ENCODE results near the gene MED17. TPM values are rescaled to one million over a fixed set of nuclear protein-coding genes. Genes with fewer than 3 reads are reported as not detected.

The MED17 gene
- total RNA-seq, 1 experiment from 2014 or later = 29.6 TPM

GRCh38 chr11:93858121-93858775 lies 74.2 kb downstream of the MED17 start:
- CTCF ChIA-PET = no interaction called here
- no peak overlapping the region for H3K4me3 Mint-ChIP-seq
- no peak overlapping the region for H3K27ac Mint-ChIP-seq
- ATAC-seq (no peak), DNase-seq (ENCODE audit: low spot score) (no peak)
- H3K9me3 Mint-ChIP-seq = no peaks in the 10 kb centered on the region
- no peak for TF ChIP-seq NFATC4 (CRISPR knock-in tag; IDR thresholded peaks at IDR 0.05)
- no peak for TF ChIP-seq IRF2 (CRISPR knock-in tag; IDR thresholded peaks at IDR 0.05; ENCODE audit: borderline replicate concordance, low read depth)
- no peak for TF ChIP-seq E2F4 (CRISPR knock-in tag; IDR thresholded peaks at IDR 0.05; ENCODE audit: borderline replicate concordance, low read depth)
- no peak for TF ChIP-seq NR3C1 (CRISPR knock-in tag; conservative IDR thresholded peaks at IDR 0.05; ENCODE audit: low read depth)
- TF ChIP-seq ZNF281 (CRISPR knock-in tag; IDR thresholded peaks at IDR 0.05) = no peak
- no peak for TF ChIP-seq ZNF532 (CRISPR knock-in tag; IDR thresholded peaks at IDR 0.05; ENCODE audit: borderline replicate concordance)
- no peak for TF ChIP-seq PRRX2 (CRISPR knock-in tag; IDR thresholded peaks at IDR 0.05)
- TF ChIP-seq ZSCAN18 (CRISPR knock-in tag; IDR thresholded peaks at IDR 0.05) = no peak
- TF ChIP-seq NFYB (CRISPR knock-in tag; conservative IDR thresholded peaks at IDR 0.05; ENCODE audit: low read depth) = no peak
- no peak for TF ChIP-seq CREB1 (CRISPR knock-in tag; IDR thresholded peaks at IDR 0.05)
- TF ChIP-seq ATF6 (CRISPR knock-in tag; IDR thresholded peaks at IDR 0.05) = no peak
- TF ChIP-seq IRF1 (CRISPR knock-in tag; IDR thresholded peaks at IDR 0.05) = no peak
- TF ChIP-seq NR2C2 (CRISPR knock-in tag; IDR thresholded peaks at IDR 0.05) = no peak
- TF ChIP-seq EMX1 (CRISPR knock-in tag; IDR thresholded peaks at IDR 0.05) = no peak
- TF ChIP-seq ATF2 (CRISPR knock-in tag; IDR thresholded peaks at IDR 0.05; ENCODE audit: borderline replicate concordance, low read depth) = no peak
- no peak for TF ChIP-seq ZNF232 (CRISPR knock-in tag; IDR thresholded peaks at IDR 0.05)
- TF ChIP-seq MLX (CRISPR knock-in tag; IDR thresholded peaks at IDR 0.05) = no peak
- TF ChIP-seq ZNF423 (CRISPR knock-in tag; IDR thresholded peaks at IDR 0.05) = no peak
- TF ChIP-seq HMGA2 (CRISPR knock-in tag; IDR thresholded peaks at IDR 0.05) = no peak
- no peaks in the 10 kb centered on the region; the same call in 1 of the 2 replicates for H3K27me3 Mint-ChIP-seq (ENCODE audit: low read depth)
- peaks cover 50% of the 10 kb centered on the region for H3K4me1 Mint-ChIP-seq
- H3K36me3 Mint-ChIP-seq = no peaks in the 10 kb centered on the region
- POLR2A ChIA-PET = no interaction called here

Data from WTC11 (cell line).